NOMO-1 treated with DMSO at 0.1 percent for 48 hours (cell line): ENCODE results near the gene TRAFD1.
"Not testable (repeated sequence)": the region's sequence is repeated elsewhere in the genome, so short reads cannot be mapped to it uniquely, and the experiment has no call there.

Experiments
- DNase-seq: peaks from one replicate; lab custom pipeline; 2025; ENCODE audit not compliant: unreplicated experiment; lab: John Stamatoyannopoulos, UW

TRAFD1 gene

GRCh38 chr12:112125250-112125999 lies at the start of gene TRAFD1:
TRAFD1 (plus strand) TSS chr12:112125560; CDS start chr12:112130523, 4,963 bp downstream.
- DNase-seq = peak; percentile 96

GRCh38 chr12:112087055-112087850 lies 38.1 kb upstream of the TRAFD1 start:
- DNase-seq = no peak

GRCh38 chr12:112087851-112088250 lies 37.5 kb upstream of the TRAFD1 start:
- no peak for DNase-seq

- no peak for DNase-seq
Measured at GRCh38 chr12:112091563-112091962, 33.8 kb upstream of the TRAFD1 start.

- peak; percentile 73 for DNase-seq
Measured at GRCh38 chr12:112096070-112096469, 29.3 kb upstream of the TRAFD1 start.

GRCh38 chr12:112096667-112097066 lies 28.7 kb upstream of the TRAFD1 start:
- no peak for DNase-seq

- no peak for DNase-seq
Measured at GRCh38 chr12:112097641-112098040, 27.7 kb upstream of the TRAFD1 start.

- not testable (repeated sequence) for DNase-seq
Measured at GRCh38 chr12:112100500-112100899, 24.9 kb upstream of the TRAFD1 start.

GRCh38 chr12:112102127-112102526 lies 23.2 kb upstream of the TRAFD1 start:
- DNase-seq = no peak

- DNase-seq = not testable (repeated sequence)
Measured at GRCh38 chr12:112102746-112103145, 22.6 kb upstream of the TRAFD1 start.

GRCh38 chr12:112103758-112104503 lies 21.4 kb upstream of the TRAFD1 start:
- no peak for DNase-seq

- no peak for DNase-seq
Measured at GRCh38 chr12:112105891-112106290, 19.5 kb upstream of the TRAFD1 start.

- peak; percentile 69 for DNase-seq
Measured at GRCh38 chr12:112107306-112108201, 17.8 kb upstream of the TRAFD1 start.

GRCh38 chr12:112108202-112109079 lies 16.9 kb upstream of the TRAFD1 start, which contains the start of gene NAA25:
NAA25 (minus strand) TSS chr12:112108783; CDS start chr12:112108773, 10 bp downstream.
- peak; percentile 81 for DNase-seq

GRCh38 chr12:112110787-112111662 lies 14.3 kb upstream of the TRAFD1 start:
- not testable (repeated sequence) for DNase-seq

- DNase-seq = no peak
Measured at GRCh38 chr12:112111931-112112330, 13.4 kb upstream of the TRAFD1 start.

GRCh38 chr12:112112409-112113133 lies 12.8 kb upstream of the TRAFD1 start:
- DNase-seq = no peak
